AG09319 (cell line): ENCODE measurements around the gene CAMTA1.

Source experiments
- DNase-seq: peaks from one replicate; pipeline ENCODE4 v3.0.0-alpha.2; 2010; ENCODE audit warnings: low read depth; ENCODE audit errors: extremely low read depth
- CTCF ChIP-seq: IDR thresholded peaks from 2 replicates; pipeline ENCODE4 v1.5.1; 2011; ENCODE audit warnings: low read depth, mild to moderate bottlenecking, inconsistent platforms, low read length, moderate library complexity

CAMTA1 gene

GRCh38 chr1:6750490-6750889 is 34.8 kb upstream of the CAMTA1 start:
- no peak for TF ChIP-seq CTCF
- DNase-seq: no peak

- no peak for TF ChIP-seq CTCF
- DNase-seq: no peak
Measured at GRCh38 chr1:6753320-6754140, 31.7 kb upstream of the CAMTA1 start.

- no peak for DNase-seq
- no peak for TF ChIP-seq CTCF
Measured at GRCh38 chr1:6756457-6756856, 28.8 kb upstream of the CAMTA1 start.

- no peak for DNase-seq
- TF ChIP-seq CTCF: no peak
Measured at GRCh38 chr1:6757719-6758435, 27.4 kb upstream of the CAMTA1 start.

- DNase-seq: no peak
Measured at GRCh38 chr1:6761196-6761737, 24.0 kb upstream of the CAMTA1 start.

GRCh38 chr1:6762060-6762459 is 23.2 kb upstream of the CAMTA1 start:
- TF ChIP-seq CTCF: no peak
- no peak for DNase-seq

More at GRCh38 chr1:6761196-6761737, 24.0 kb upstream of the CAMTA1 start:
- no peak for TF ChIP-seq CTCF
